ENCODE results near the gene MPP7.

DNA sequence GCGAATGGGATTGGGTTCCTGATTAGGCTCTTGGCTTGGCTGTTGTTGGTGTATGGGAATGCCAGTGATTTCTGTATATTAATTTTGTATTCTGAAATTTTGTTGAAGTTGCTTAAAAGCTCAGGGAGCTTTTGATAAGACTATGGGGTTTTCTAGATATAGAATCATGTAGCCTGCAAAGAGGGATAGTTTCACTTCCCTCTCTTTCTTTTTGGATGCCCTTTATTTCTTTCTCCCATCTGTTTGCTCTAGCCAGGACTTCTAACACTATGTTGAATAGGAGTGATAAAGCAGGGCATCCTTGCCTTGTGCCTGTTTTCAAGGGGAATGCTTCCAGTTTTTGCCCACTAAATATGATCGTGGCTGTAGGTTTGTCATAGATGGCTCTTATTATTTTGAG lies 40.4 kb upstream of the MPP7 start:
- TF ChIP-seq POLR2A (IDR thresholded peaks at IDR 0.05): no peak
- no peak for TF ChIP-seq EP300 (IDR thresholded peaks at IDR 0.05)

All from upper lobe of left lung (tissue), 4 donors.